Rectal smooth muscle tissue (tissue), 1 donor: Measurements from ENCODE around the gene RNASET2.

Experiments used
- H3K27ac ChIP-seq: one replicate; pipeline ENCODE4 v1.7.0; 2013; ENCODE audit warnings: low read depth, low read length, inconsistent platforms
- H3K27me3 ChIP-seq: one replicate; pipeline ENCODE4 v1.7.0; 2013; ENCODE audit warnings: low read length; ENCODE audit not compliant: control insufficient read depth, insufficient read depth
- H3K36me3 ChIP-seq: one replicate; pipeline ENCODE4 v1.7.0; 2013; ENCODE audit warnings: low read length; ENCODE audit not compliant: control insufficient read depth, insufficient read depth
- H3K4me1 ChIP-seq: one replicate; pipeline ENCODE4 v1.7.0; 2013; ENCODE audit warnings: low read length; ENCODE audit not compliant: control insufficient read depth, insufficient read depth
- H3K4me3 ChIP-seq: one replicate; pipeline ENCODE4 v1.7.0; 2013; ENCODE audit warnings: low read length
- H3K9ac ChIP-seq: one replicate; pipeline ENCODE4 v1.7.0; 2013; ENCODE audit warnings: low read length

RNASET2 gene

GRCh38 chr6:166938150-166938549, 18.2 kb downstream of the RNASET2 start:
- no peaks in the 10 kb centered on the region for H3K4me1 ChIP-seq
- H3K27ac ChIP-seq: no peak overlapping the region
- H3K9ac ChIP-seq: no peak overlapping the region
- H3K36me3 ChIP-seq: peaks cover 21% of the 10 kb centered on the region
- no peak overlapping the region for H3K4me3 ChIP-seq
- no peaks in the 10 kb centered on the region for H3K27me3 ChIP-seq

GRCh38 chr6:166937746-166938145, 18.6 kb downstream of the RNASET2 start:
- Histone ChIP-seq H3K4me1 (no peaks in the 10 kb centered on the region), H3K27ac (no peak overlapping the region), H3K9ac (no peak overlapping the region), H3K36me3 (peaks cover 21% of the 10 kb centered on the region), H3K4me3 (no peak overlapping the region), H3K27me3 (no peaks in the 10 kb centered on the region)

DNA sequence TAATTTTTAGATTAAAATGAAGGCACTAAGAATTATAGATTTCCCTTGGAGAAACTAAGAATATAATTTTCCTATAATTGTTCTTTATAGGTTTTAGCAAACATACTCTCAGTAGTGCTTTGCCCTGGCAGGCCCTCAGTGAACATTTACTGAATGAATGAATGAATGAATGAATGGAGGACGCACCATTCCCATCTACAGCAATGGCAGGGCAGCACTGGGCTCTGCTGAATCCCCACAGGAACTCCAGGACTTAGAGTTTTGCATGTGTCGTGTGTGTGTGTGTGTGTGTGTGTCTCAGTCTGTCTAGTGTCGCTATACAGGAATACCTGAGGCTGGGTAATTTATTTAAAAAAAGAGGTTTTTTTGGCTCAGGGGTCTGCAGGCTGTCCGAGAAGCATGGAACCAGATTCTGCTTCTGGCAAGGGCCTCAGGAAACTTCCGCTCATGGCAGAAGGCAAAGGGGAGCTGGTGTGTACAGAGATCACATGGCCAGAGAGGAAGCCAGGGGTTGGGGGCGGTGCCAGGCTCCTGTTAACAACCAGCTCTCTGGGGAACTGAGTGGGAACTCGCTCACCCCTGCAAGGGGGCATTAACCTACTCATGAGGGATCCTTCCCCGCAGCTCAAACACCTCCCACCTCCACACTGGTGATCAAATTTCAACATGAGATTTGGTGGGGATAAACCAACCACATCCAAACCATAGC, 20.1 kb downstream of the RNASET2 start:
- H3K9ac ChIP-seq: no peak overlapping the region
- no peaks in the 10 kb centered on the region for H3K27me3 ChIP-seq
- H3K27ac ChIP-seq: no peak overlapping the region
- no peaks in the 10 kb centered on the region for H3K4me1 ChIP-seq
- peaks cover 18% of the 10 kb centered on the region for H3K36me3 ChIP-seq
- no peak overlapping the region for H3K4me3 ChIP-seq

DNA sequence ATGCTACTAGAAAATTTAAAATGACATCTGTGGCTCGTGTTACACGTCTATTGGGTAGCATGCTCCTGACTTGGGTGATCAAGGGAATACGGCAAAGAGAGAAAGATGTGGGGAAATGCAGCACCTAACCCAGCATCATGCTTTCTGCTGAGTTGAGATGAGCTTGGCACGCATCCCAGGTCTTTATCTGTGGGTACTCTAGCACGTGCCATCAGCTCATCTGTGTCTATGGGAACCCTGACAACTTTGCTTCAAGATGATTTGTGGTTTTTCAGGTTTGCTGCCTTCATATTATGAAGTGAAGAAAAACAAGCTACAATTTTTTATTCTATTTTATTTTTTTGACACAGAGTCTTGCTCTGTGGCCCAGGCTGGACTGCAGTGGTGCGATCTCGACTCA, 21.0 kb downstream of the RNASET2 start:
- no peaks in the 10 kb centered on the region for H3K27me3 ChIP-seq
- H3K36me3 ChIP-seq: peaks cover 23% of the 10 kb centered on the region
- H3K4me1 ChIP-seq: no peaks in the 10 kb centered on the region
- no peak overlapping the region for H3K9ac ChIP-seq
- no peak overlapping the region for H3K4me3 ChIP-seq
- no peak overlapping the region for H3K27ac ChIP-seq

DNA sequence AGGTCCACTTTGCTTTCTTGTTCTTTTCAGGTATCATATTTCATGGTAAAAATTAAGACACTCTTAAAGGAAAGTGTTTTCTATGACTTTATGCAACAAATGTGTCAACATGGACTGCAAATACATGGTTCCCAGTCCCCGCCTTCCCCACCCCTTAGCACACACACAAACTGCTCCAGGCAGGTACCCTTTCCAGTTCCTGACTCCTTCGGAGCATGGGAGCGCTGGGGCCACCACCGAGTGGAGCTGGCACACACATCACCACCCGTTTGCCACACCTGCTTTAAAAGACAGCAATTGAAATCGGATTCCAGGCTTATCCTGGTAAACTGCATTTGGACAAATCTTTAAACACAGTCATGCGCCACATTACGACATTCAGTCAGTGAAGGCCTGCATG, 22.2 kb downstream of the RNASET2 start:
- Histone ChIP-seq H3K27ac (no peak overlapping the region), H3K4me3 (no peak overlapping the region), H3K36me3 (peaks cover 24% of the 10 kb centered on the region), H3K9ac (no peak overlapping the region), H3K4me1 (no peaks in the 10 kb centered on the region), H3K27me3 (no peaks in the 10 kb centered on the region)

DNA sequence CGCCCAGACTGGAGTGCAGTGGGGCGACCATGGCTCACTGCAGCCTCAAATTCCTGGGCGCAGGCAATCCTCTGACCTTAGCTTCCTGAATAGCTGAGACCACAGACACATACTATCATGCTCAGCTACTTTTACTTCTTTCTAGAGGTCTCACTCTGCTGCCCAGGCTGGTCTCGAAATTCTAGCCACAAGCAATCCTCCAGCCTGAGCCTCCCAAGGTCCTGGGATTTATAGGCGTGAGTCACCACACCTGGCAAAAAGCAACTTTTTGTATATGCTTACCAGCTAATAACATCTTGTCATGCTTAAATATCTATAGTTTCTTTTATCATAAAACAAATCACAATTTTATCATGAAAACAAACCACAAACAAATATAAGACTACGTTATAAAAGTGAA, 23.0 kb downstream of the RNASET2 start:
- Histone ChIP-seq H3K4me3 (no peak overlapping the region), H3K4me1 (no peaks in the 10 kb centered on the region), H3K27ac (no peak overlapping the region), H3K9ac (no peak overlapping the region), H3K36me3 (peaks cover 22% of the 10 kb centered on the region), H3K27me3 (no peaks in the 10 kb centered on the region)

GRCh38 chr6:166932616-166933015, 23.7 kb downstream of the RNASET2 start:
- peaks cover 15% of the 10 kb centered on the region for H3K36me3 ChIP-seq
- H3K27me3 ChIP-seq: no peaks in the 10 kb centered on the region
- H3K4me3 ChIP-seq: no peak overlapping the region
- no peak overlapping the region for H3K27ac ChIP-seq
- no peaks in the 10 kb centered on the region for H3K4me1 ChIP-seq
- no peak overlapping the region for H3K9ac ChIP-seq

DNA sequence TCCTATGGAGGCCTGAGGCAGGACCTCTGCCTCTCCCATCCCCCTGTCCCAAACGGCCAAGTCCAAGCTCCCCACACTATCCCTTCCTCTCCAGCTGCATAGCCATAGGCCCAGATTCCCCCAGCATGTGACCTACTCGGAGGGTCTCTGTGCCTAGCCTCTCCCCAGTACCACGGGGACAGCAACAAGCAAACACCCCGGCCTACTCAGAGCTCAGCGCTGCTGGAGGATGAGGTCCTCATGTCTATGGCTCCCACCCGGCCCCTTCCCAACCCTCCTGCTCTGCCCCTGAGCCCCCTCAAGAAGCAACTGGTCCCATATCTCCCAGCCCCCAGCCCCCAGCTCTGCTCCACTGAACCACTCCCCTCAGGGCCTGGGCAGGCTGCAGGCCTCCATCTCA, 24.2 kb downstream of the RNASET2 start:
- Histone ChIP-seq H3K27me3 (no peaks in the 10 kb centered on the region), H3K36me3 (peaks cover 15% of the 10 kb centered on the region), H3K4me1 (no peaks in the 10 kb centered on the region), H3K27ac (no peak overlapping the region), H3K9ac (no peak overlapping the region), H3K4me3 (no peak overlapping the region)

DNA sequence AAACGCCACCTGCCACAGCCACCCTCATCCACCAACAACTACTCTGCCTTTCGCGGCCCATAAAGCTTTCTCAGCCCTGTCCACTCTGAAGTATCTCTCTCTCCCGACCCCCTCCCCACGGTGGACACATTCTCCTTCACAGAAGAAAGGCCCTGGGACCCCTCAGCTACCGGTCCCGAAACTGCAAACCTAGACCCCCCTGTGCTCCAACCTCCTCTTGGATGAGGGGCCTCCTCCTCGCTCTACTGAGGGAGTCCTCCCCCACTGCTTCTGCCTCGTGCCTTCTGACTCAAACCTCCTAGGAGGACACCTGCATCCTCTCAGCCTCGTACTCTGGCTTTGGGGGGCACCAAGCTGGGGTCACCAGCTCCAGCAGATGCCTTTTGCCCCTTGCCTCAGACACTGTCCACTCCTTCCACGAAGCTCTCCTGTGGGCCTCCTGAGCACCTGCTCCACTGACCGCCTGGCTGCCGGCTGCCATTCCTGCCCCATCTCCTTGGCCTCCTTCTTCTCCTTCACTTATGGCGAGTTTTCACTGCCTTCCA, 24.9 kb downstream of the RNASET2 start:
- H3K4me1 ChIP-seq: no peaks in the 10 kb centered on the region
- H3K27me3 ChIP-seq: no peaks in the 10 kb centered on the region
- H3K27ac ChIP-seq: no peak overlapping the region
- H3K36me3 ChIP-seq: peaks cover 15% of the 10 kb centered on the region
- H3K4me3 ChIP-seq: no peak overlapping the region
- no peak overlapping the region for H3K9ac ChIP-seq

DNA sequence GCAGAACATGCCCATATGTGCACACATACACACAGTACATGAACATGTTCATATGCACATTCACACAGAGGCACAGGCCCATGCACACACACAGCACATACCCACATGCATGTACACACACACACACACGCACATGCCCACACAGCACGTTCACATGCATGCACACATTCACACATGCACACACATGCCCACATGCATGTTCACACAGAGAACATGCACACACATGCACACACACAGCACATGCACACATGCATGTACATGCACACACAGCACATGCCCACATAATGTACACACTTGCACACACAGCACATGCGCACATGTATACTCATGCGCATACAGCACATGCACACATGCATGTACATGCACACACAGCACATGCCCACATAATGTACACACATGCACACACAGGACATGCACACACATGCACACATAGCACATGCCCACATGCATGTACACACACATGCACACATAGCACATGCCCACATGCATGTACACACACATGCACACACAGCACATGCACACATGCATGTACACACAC, 25.9 kb downstream of the RNASET2 start:
- Histone ChIP-seq H3K27ac (no peak overlapping the region), H3K4me3 (no peak overlapping the region), H3K9ac (no peak overlapping the region), H3K36me3 (peaks cover 15% of the 10 kb centered on the region), H3K27me3 (no peaks in the 10 kb centered on the region), H3K4me1 (no peaks in the 10 kb centered on the region)

DNA sequence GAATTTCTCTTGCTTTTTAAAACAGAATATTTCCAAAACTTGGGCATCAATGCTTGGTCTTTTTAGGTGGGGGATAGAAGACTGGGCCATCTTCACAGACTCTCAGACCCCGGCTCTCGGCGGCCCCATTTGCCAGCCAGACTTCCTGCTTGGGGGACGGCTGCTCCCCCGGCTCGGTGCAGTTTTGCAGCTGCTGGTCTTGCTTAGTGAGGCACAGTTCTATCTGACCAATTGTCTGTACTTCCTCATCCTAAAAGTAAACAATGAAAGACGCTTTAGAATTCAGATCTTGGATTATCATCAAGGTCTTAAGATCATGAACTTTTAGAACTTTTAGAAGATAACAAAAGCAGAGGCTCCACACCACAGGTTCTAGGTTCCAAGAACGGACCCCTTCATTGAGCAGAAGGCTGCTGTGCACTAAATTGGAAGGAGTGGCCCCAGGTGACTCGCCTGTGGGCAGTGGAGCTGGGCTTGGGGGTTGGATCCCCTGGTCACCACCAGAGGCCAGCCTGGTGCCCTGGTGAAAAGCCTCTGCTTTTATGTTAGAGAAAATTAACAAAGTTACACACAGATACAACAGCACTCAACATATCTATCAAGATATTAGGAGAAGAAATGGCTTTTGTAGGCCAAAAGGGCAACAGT, 26.7 kb downstream of the RNASET2 start:
- Histone ChIP-seq H3K27me3 (no peaks in the 10 kb centered on the region), H3K4me3 (no peak overlapping the region), H3K36me3 (peaks cover 13% of the 10 kb centered on the region), H3K27ac (no peak overlapping the region), H3K9ac (no peak overlapping the region), H3K4me1 (no peaks in the 10 kb centered on the region)

- H3K9ac ChIP-seq: no peak overlapping the region
- H3K36me3 ChIP-seq: peaks cover 11% of the 10 kb centered on the region
- no peak overlapping the region for H3K27ac ChIP-seq
- H3K4me1 ChIP-seq: no peaks in the 10 kb centered on the region
- H3K4me3 ChIP-seq: no peak overlapping the region
- no peaks in the 10 kb centered on the region for H3K27me3 ChIP-seq
Observed at GRCh38 chr6:166928644-166929541, 27.5 kb downstream of the RNASET2 start.
